Measurements from ENCODE around the gene FAM53B.

The FAM53B gene

DNA sequence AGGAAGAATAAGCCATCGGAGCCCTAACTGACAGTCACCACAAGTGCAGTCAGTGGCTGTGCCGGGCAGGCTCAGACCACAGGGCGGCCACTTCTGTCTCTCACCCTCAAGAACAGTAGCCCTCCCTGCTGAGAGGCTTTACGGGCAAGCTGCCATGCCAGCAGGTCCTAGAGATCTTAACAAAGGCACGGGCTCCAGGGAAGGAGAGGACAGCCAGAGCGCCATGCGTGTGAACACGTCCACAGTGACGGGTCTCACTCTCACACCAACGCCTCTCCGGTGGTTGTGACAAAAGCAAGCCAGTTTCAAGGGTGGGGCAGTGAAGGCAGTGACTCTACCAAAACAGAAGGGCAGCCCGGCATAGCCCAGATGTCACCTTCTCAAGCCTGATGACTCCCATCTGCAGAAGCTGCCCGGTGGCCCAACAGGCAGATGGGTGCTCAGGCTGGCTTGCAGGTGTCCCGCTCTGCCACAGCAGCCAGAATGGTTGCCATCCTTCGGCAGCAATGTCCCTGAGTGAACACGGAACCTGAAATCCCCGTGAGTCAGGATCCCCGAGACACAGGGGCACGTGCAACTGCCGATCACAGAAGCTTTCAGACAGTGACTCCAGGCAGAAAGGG lies 102.0 kb downstream of the FAM53B start:
- H3K27ac ChIP-seq (ENCODE audit: low read length), result no peak overlapping the region
- H3K4me3 ChIP-seq (ENCODE audit: low read length), result no peak overlapping the region
- H3K36me3 ChIP-seq (ENCODE audit: insufficient read depth, low read depth, low read length), result no peaks in the 10 kb centered on the region
- H3K9ac ChIP-seq (ENCODE audit: low read depth, low read length), result no peak overlapping the region
- no peaks in the 10 kb centered on the region for H3K9me3 ChIP-seq (ENCODE audit: insufficient read depth, low read depth, low read length)
- H3K4me1 ChIP-seq (ENCODE audit: insufficient read depth, low read length), result peaks cover 3% of the 10 kb centered on the region; the same call in 1 of the 2 replicates
- H3K27me3 ChIP-seq (ENCODE audit: insufficient read depth, low read length), result no peaks in the 10 kb centered on the region

DNA sequence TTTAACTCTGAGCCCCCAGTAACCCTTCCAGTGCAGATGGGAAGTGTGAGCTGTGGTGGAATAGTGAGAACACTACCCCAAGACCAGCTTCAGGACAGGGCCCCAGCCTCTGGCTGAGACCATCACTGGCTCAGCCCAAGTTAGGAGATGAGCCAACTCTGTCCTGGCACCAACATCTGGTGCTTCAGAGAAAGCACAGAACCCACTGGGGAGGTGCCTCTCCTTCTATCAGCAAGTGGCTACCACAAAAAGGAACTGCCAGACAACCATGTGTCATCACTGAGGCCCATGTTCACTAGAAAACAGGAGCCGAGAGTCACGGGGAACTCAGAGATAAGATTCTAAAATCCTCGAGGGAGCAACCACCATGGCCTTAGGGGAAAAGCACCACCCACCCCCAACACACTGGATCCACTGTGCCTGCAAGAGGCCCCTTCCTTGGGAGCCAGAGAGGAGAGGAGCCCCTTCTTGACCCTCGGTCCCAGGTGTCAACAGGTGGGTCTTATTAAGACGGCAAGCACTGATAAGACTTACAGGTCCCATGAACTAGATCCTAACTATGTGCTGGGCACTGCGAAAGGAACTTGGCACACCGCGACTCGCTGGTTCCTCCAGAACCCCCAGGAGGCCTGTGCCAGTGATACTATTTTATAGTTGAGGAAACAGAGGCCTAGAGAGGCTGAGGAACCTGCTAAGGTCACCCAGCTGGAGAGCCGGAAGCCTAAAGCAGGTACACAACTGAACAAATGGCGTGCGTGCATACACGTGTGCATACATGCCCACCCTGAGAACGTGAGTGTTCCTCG lies 102.7 kb downstream of the FAM53B start:
- H3K4me3 ChIP-seq (ENCODE audit: low read length), result no peak overlapping the region
- no peaks in the 10 kb centered on the region for H3K27me3 ChIP-seq (ENCODE audit: insufficient read depth, low read length)
- H3K9ac ChIP-seq (ENCODE audit: low read depth, low read length), result no peak overlapping the region
- no peak overlapping the region for H3K27ac ChIP-seq (ENCODE audit: low read length)
- H3K36me3 ChIP-seq (ENCODE audit: insufficient read depth, low read depth, low read length), result no peaks in the 10 kb centered on the region
- peaks cover 3% of the 10 kb centered on the region; the same call in 1 of the 2 replicates for H3K4me1 ChIP-seq (ENCODE audit: insufficient read depth, low read length)
- no peaks in the 10 kb centered on the region for H3K9me3 ChIP-seq (ENCODE audit: insufficient read depth, low read depth, low read length)

DNA sequence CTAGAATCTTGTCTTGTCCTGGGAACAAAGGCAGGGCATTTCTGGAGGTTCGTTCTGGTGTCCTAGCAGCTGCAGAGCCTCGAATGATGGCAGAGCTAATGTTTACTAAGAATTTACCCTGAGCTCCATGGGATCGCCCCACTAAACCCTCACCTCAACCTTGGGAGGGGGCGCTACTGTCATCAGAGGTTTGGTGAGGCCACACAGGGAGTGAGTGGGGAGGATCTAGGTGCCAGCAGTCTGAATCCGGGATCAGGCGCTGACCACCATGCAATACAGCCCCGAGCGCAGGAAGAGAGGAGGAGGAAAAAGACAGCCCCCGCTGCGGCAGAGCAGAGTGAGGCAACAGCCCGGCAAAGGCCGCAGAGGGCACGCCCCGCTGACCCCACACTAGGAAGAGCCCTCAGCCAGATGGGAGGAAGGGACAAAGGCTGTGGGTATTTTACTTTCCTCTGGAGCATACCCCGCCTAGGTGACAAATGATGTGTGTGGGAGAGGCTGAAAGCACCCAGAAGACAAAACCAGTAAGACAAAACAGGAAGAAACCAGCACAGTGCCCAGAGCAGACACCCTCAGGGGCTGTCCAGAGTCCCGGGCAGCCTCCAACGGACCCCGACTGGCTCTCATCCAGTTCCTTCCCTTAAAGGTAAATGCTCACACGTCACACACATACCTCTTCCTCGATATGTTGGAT lies 103.5 kb downstream of the FAM53B start:
- Histone ChIP-seq H3K27ac (ENCODE audit: low read length) (no peak overlapping the region), H3K27me3 (ENCODE audit: insufficient read depth, low read length) (no peaks in the 10 kb centered on the region), H3K36me3 (ENCODE audit: insufficient read depth, low read depth, low read length) (no peaks in the 10 kb centered on the region), H3K4me1 (ENCODE audit: insufficient read depth, low read length) (no peaks in the 10 kb centered on the region; the same call in 1 of the 2 replicates), H3K9ac (ENCODE audit: low read depth, low read length) (no peak overlapping the region), H3K4me3 (ENCODE audit: low read length) (no peak overlapping the region), H3K9me3 (ENCODE audit: insufficient read depth, low read depth, low read length) (no peaks in the 10 kb centered on the region)

DNA sequence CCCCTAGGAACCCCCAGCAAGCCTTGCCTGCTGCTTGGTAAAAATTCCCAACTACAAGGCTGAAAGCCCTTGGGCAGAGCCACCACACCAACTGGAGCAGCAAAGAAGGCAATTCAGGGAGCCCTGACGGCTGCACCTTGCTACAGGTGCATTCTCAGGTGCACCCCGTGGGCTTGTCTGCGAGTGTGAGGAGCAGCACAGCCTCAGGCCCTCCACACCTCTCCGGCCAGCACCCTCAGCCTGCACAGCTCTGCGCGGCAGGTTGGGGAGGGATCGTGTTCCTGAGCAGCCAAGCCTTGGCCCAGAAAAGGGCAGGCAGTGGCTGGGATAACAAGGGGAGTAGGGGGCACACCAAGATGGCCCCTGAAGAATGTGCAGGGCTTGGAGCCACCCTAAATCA lies 104.1 kb downstream of the FAM53B start:
- H3K9me3 ChIP-seq (ENCODE audit: insufficient read depth, low read depth, low read length), result no peaks in the 10 kb centered on the region
- H3K4me3 ChIP-seq (ENCODE audit: low read length), result no peak overlapping the region
- H3K27ac ChIP-seq (ENCODE audit: low read length), result no peak overlapping the region
- no peaks in the 10 kb centered on the region; the same call in 1 of the 2 replicates for H3K4me1 ChIP-seq (ENCODE audit: insufficient read depth, low read length)
- H3K9ac ChIP-seq (ENCODE audit: low read depth, low read length), result no peak overlapping the region
- no peaks in the 10 kb centered on the region for H3K36me3 ChIP-seq (ENCODE audit: insufficient read depth, low read depth, low read length)
- H3K27me3 ChIP-seq (ENCODE audit: insufficient read depth, low read length), result no peaks in the 10 kb centered on the region

DNA sequence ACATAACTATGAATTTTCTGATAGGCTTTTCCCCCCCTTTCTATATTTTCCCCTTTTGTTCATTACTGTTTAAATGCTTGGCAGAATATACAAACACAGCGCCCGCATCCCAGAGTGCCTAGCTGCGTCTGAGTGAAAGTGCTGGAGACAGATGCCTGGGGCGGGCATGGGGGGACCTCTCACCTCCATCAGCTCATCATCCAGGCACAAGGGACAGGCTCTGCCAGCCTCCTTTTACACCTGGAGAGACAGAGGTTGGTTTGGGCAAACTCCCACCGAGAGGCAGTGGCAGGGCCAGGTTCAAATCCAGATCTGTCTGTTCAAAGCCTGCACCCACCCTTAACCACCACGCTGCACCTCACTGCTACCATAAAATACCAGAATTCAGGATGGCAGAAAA lies 104.5 kb downstream of the FAM53B start:
- Histone ChIP-seq H3K9ac (ENCODE audit: low read depth, low read length) (no peak overlapping the region), H3K27ac (ENCODE audit: low read length) (no peak overlapping the region)

DNA sequence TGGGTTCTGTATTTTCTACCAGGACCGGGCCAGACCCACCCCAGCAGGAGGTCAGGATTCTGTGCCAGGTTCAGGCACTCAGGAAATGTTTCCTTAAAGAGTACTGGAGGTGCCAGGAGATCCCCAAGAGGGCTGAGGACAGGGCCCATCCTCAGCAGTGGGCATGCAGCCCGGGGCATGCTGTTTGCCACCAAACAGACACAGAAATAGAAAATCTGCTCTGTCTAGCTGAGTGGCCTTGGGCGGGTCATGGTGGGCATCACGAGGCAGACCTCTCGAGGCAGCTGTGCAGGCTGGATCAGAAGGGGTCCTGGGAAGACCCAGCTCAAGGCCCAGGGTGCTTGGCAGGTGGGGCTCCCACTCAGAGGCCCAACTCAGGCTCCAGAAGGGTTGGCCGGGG lies 105.0 kb downstream of the FAM53B start:
- no peaks in the 10 kb centered on the region for H3K9me3 ChIP-seq (ENCODE audit: insufficient read depth, low read depth, low read length)
- H3K4me3 ChIP-seq (ENCODE audit: low read length), result no peak overlapping the region
- no peaks in the 10 kb centered on the region for H3K4me1 ChIP-seq (ENCODE audit: insufficient read depth, low read length)

More for the DNA sequence above, 104.5 kb downstream of the FAM53B start:
- Histone ChIP-seq H3K4me1 (ENCODE audit: insufficient read depth, low read length) (no peaks in the 10 kb centered on the region), H3K36me3 (ENCODE audit: insufficient read depth, low read depth, low read length) (no peaks in the 10 kb centered on the region), H3K9me3 (ENCODE audit: insufficient read depth, low read depth, low read length) (no peaks in the 10 kb centered on the region), H3K4me3 (ENCODE audit: low read length) (no peak overlapping the region), H3K27me3 (ENCODE audit: insufficient read depth, low read length) (no peaks in the 10 kb centered on the region)

DNA sequence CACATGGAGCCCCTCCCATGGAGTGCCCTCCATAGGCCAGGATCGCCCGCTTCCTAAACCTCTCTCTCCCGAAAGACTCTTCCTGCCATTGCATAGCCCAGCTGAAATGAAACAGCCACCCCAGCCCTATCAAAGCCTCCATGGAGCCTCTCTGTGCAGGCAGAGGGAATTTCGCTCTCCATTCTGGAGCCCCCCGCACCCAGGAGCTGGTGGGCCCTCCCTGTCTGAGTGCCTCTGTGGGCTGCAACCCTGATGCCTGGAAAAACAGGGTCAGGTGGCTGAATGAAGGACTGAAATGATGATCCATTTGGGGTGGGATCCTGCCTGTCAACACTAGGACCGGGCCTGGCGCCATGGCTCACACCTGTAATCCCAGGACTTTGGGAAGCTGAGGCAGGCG lies 106.4 kb downstream of the FAM53B start:
- Histone ChIP-seq H3K9ac (ENCODE audit: low read depth, low read length) (no peak overlapping the region), H3K27ac (ENCODE audit: low read length) (no peak overlapping the region), H3K4me1 (ENCODE audit: insufficient read depth, low read length) (no peaks in the 10 kb centered on the region), H3K36me3 (ENCODE audit: insufficient read depth, low read depth, low read length) (no peaks in the 10 kb centered on the region), H3K9me3 (ENCODE audit: insufficient read depth, low read depth, low read length) (no peaks in the 10 kb centered on the region), H3K27me3 (ENCODE audit: insufficient read depth, low read length) (no peaks in the 10 kb centered on the region), H3K4me3 (ENCODE audit: low read length) (no peak overlapping the region)

More for the DNA sequence above, 105.0 kb downstream of the FAM53B start:
- no peak overlapping the region for H3K9ac ChIP-seq (ENCODE audit: low read depth, low read length)
- H3K27me3 ChIP-seq (ENCODE audit: insufficient read depth, low read length), result no peaks in the 10 kb centered on the region
- H3K27ac ChIP-seq (ENCODE audit: low read length), result no peak overlapping the region
- H3K36me3 ChIP-seq (ENCODE audit: insufficient read depth, low read depth, low read length), result no peaks in the 10 kb centered on the region

DNA sequence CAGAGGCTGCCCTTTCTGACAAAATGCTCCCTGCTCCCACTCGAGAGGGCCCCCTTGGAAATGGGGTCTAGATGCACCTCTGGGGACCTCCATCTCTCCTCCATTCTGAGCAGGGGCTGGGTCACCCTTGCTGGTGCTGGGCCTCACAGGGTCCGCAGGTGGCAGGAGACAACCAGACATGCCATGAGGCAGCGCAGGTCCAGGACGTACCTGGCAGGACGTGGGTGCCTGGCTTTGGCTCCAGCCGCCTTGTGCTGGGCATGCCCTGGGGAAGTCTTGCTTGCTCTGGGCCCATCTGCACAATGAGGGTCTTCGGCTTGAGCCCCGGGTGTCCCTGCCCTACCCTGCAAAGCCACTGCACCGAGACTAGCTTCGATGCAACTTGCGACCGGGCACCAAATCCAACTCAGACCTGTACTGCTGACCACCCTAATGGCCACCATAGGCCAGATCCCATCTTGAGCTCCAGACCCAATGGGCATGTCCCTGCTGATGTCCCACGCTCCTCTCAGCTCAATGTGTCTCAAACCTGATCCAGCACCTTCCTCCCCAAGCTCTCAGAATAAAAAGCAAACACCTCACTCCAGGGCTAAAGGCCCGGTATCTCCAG lies 107.0 kb downstream of the FAM53B start:
- no peaks in the 10 kb centered on the region for H3K4me1 ChIP-seq (ENCODE audit: insufficient read depth, low read length)
- no peaks in the 10 kb centered on the region for H3K36me3 ChIP-seq (ENCODE audit: insufficient read depth, low read depth, low read length)
- no peak overlapping the region for H3K9ac ChIP-seq (ENCODE audit: low read depth, low read length)
- H3K27ac ChIP-seq (ENCODE audit: low read length), result no peak overlapping the region
- H3K4me3 ChIP-seq (ENCODE audit: low read length), result no peak overlapping the region
- H3K9me3 ChIP-seq (ENCODE audit: insufficient read depth, low read depth, low read length), result no peaks in the 10 kb centered on the region
- no peaks in the 10 kb centered on the region for H3K27me3 ChIP-seq (ENCODE audit: insufficient read depth, low read length)

DNA sequence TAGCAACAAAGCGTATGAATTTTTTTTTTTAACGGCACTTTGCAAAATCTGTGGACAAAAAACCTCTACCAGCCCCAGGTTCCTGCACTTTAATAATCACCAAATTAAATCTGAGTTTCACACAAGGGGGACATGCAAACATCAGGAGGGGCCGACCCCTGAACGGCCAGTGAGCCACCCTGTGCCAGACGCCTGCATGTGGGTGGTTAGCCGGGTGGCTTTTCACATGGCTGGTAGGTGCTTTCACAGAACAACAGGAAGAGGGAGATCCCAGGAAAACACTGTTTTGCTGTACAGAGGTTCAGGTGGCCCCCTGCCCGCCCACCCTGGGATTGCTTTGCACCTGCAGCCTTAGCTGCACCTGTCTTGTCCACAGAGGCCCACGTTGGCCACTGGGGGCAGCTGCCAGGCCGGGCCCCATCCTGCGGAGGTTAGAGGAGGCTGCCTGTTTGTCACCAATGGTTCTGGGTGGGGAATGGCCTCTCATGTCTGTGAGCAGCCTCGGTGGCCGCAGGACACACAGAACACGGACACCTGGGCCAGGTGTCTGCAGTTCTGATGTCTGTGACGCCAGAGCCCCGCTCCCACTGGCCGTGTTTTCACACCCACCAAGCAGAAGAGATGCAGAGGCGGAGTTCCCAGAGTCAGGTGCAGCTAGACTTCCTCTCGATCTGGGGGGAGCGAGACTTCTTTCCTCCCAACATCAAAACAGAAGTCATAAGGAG lies 107.7 kb downstream of the FAM53B start:
- Histone ChIP-seq H3K9ac (ENCODE audit: low read depth, low read length) (no peak overlapping the region), H3K4me3 (ENCODE audit: low read length) (no peak overlapping the region), H3K27me3 (ENCODE audit: insufficient read depth, low read length) (no peaks in the 10 kb centered on the region), H3K36me3 (ENCODE audit: insufficient read depth, low read depth, low read length) (no peaks in the 10 kb centered on the region), H3K9me3 (ENCODE audit: insufficient read depth, low read depth, low read length) (no peaks in the 10 kb centered on the region), H3K4me1 (ENCODE audit: insufficient read depth, low read length) (no peaks in the 10 kb centered on the region), H3K27ac (ENCODE audit: low read length) (no peak overlapping the region)

DNA sequence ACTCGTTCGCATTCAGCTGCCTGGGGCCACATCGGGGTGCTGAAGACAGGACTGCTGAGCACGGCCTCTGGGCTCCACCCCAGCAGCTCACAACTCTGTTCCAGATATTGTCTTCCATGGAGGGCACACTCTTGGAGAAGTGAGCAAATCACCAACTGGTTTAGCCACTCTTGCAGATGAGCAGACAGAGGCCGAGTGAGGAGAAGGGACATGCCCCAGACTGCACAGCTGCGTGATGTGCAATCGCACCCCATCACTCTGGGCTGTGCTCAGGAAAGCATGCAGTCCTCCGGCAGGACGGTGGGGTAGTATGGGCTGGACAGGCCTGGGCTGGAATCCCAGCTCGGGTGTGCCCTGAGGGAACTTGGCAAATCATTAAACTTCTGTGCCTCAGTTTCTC lies 111.6 kb downstream of the FAM53B start:
- no peak overlapping the region for H3K4me3 ChIP-seq (ENCODE audit: low read length)
- no peak overlapping the region for H3K27ac ChIP-seq (ENCODE audit: low read length)
- H3K36me3 ChIP-seq (ENCODE audit: insufficient read depth, low read depth, low read length), result no peaks in the 10 kb centered on the region
- no peaks in the 10 kb centered on the region for H3K27me3 ChIP-seq (ENCODE audit: insufficient read depth, low read length)
- no peaks in the 10 kb centered on the region for H3K4me1 ChIP-seq (ENCODE audit: insufficient read depth, low read length)
- H3K9me3 ChIP-seq (ENCODE audit: insufficient read depth, low read depth, low read length), result no peaks in the 10 kb centered on the region
- H3K9ac ChIP-seq (ENCODE audit: low read depth, low read length), result no peak overlapping the region

DNA sequence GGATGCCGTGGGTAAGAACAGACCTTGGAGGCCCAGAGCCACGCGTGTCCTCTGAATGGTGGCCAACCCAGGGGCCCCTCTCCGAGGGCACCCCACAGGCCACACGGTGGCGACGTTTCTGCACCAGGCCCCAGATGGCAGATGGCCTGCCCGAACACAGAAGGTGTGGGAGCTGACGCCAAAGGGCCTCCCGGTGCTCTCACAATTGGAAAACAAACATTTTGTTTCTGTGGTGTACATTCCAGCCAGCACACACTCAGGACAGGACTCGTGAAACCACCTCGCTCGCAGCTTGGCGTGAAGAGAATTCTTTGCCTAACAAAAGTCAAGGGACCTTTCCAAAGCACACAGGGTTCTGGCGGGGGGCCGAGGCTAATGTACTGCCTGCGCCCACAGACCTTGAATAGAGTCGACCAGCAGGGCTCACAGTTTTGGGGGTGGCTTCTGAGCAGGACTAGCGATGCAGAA lies 112.1 kb downstream of the FAM53B start:
- H3K9me3 ChIP-seq (ENCODE audit: insufficient read depth, low read depth, low read length), result no peaks in the 10 kb centered on the region
- no peak overlapping the region for H3K27ac ChIP-seq (ENCODE audit: low read length)
- H3K36me3 ChIP-seq (ENCODE audit: insufficient read depth, low read depth, low read length), result no peaks in the 10 kb centered on the region
- no peaks in the 10 kb centered on the region for H3K27me3 ChIP-seq (ENCODE audit: insufficient read depth, low read length)
- H3K4me1 ChIP-seq (ENCODE audit: insufficient read depth, low read length), result 0 out of 2 replicates have a peak, but pooled peaks cover 3% of the 10 kb centered on the region
- H3K4me3 ChIP-seq (ENCODE audit: low read length), result no peak overlapping the region
- no peak overlapping the region for H3K9ac ChIP-seq (ENCODE audit: low read depth, low read length)

Data from iPS-20b (cell line).